ENCODE results near the gene THAP12. TPM values are rescaled to one million over a fixed set of nuclear protein-coding genes. Genes with fewer than 3 reads are reported as not detected.

THAP12 gene
- polyA plus RNA-seq, 3 donors, result 71.8 to 76.6 (median 72.7) TPM

DNA sequence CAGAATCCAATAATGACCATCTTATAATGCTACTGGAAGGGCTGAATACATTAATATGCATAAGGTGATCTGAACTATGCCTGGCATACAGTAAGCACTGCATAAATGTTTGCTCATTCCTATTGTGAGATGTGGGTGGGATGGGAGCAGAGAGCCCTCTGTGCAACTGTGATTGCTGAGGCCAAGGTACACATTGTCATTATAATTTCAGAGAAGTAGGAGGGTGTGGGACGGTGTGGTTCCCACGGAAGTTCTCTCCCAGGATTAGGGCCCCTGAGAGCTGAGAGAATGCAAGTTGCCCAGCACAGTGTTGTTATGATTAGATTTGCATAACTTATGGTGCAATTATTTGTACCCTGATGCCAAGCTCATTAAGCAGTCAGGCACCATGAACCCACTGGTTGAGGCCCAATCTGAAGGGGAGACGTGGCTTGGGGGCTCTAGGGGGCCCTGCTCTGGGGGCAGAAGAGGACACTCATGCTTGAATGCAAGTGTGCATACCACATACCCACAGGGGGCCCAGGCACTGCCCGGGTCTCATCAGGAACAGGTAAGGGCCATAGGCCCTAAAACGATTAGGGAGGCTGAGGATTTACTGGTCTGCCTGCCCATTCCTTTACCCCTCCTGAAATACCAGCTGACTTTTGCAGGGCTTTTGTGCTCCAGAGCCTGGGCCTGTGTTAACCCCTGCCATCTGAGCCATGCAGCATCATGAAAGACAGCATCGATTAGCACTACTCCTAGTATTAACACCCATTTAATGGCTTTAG is 72.8 kb downstream of the THAP12 start:
- no peak for DNase-seq

DNA sequence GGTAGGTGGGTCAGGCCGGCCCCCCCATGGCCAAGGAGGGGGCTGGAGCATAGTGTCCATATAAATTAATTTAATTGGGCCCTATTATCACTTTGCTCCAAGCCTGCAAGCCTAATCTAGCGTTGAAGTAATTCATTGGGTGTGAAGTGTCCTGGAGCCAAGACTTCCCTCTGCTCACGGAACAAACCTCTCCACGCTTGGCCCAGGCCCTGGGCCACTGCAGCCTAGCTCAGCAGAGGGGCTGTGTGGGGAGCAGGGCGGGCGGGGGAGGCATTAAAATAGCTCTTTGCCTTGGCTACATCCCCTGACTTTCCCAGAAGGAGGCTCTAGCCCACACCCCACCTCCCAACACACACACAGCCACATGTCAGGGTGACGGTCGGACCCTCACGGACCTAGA is 73.5 kb downstream of the THAP12 start:
- DNase-seq, result no peak

DNA sequence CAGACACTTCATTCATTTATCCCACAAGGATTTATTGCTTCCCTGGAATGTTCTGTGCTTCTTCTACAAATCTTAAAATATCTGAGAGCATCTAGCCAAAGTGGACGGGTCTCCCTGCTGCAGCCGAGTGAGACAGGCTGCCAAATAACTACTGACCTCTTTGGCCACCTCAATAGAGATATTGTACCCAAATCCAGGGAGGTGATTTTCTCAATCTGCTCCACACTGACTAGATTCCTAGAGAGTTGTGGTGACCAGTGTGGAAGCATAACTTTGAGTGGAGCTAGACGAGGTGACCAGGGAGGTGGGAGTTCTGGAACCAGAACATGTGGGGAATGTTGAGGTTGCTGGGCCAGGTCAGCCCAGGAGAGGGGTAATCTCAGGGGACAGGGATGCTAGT is 77.5 kb downstream of the THAP12 start:
- DNase-seq, result no peak

DNA sequence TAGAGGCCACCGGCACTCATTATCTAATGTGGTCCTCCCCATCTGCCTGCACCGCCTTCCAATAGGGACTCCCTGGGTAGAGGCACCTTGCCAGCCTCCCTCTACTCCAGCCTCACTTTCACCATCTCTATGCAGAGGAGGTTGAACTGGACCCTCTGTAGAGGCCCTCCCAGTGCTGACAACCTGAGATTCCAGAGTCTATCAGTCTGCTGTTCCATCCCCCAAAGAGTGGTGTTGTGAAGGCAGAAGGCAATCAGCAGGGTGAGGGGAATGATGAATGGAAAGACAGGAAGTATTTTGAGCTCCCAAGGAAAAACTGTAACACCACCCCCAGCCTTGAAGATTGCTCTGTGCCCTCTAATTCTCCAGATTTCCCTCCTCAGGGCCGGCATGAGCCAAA is 77.9 kb downstream of the THAP12 start:
- DNase-seq, result no peak

Other genes with a start within 250 kb of the THAP12 start
- gene WNT11, start 174.6 kb downstream of the THAP12 start, polyA plus RNA-seq (ENCODE audit: insufficient read length in 3 of 3), result 10 to 100 TPM; 18.2 to 21.0 (median 20.1) TPM
- gene GVQW3, start 191 bp upstream of the THAP12 start, polyA plus RNA-seq (ENCODE audit: insufficient read length in 3 of 3), result 10 to 100 TPM in 2 of 3 donors, 1 to 10 TPM in 1; 8.6 to 21.2 (median 17.9) TPM
- 10 to 100 TPM; 29.0 to 37.6 (median 32.9) TPM for gene EMSY, start 63.9 kb upstream of the THAP12 start, polyA plus RNA-seq (ENCODE audit: insufficient read length in 3 of 3)